Ishikawa (cell line): ENCODE measurements around the gene DOLPP1.

Experiments used
- CEBPB ChIP-seq: IDR thresholded peaks from 2 replicates; pipeline ENCODE4 v1.6.1; 2012
- CREB1 ChIP-seq: IDR thresholded peaks from 2 replicates; pipeline ENCODE4 v1.6.1; 2012; ENCODE audit warnings: low read depth
- EGR1 ChIP-seq: IDR thresholded peaks from 2 replicates; pipeline ENCODE4 v1.6.1; 2012
- EP300 ChIP-seq: IDR thresholded peaks from 2 replicates; pipeline ENCODE4 v1.6.1; 2012; ENCODE audit warnings: borderline replicate concordance
- FOXM1 ChIP-seq: IDR thresholded peaks from 2 replicates; pipeline ENCODE4 v1.6.1; 2012; ENCODE audit warnings: low read depth, borderline replicate concordance
- MAX ChIP-seq: IDR thresholded peaks from 2 replicates; pipeline ENCODE4 v1.6.1; 2012
- NFIC ChIP-seq: IDR thresholded peaks from 2 replicates; pipeline ENCODE4 v1.6.1; 2012
- RAD21 ChIP-seq: IDR thresholded peaks from 2 replicates; pipeline ENCODE4 v1.6.1; 2012; ENCODE audit warnings: low read depth
- REST ChIP-seq: IDR thresholded peaks from 2 replicates; pipeline ENCODE4 v1.6.1; 2012; ENCODE audit warnings: low read depth, mild to moderate bottlenecking
- TAF1 ChIP-seq: IDR thresholded peaks from 2 replicates; pipeline ENCODE4 v1.6.1; 2012; ENCODE audit warnings: low read depth, mild to moderate bottlenecking
- TCF12 ChIP-seq: IDR thresholded peaks from 2 replicates; pipeline ENCODE4 v1.6.1; 2012; ENCODE audit warnings: low read depth
- TEAD4 ChIP-seq: IDR thresholded peaks from 2 replicates; pipeline ENCODE4 v1.6.1; 2012
- USF1 ChIP-seq: IDR thresholded peaks from 2 replicates; pipeline ENCODE4 v1.6.1; 2012
- YY1 ChIP-seq: IDR thresholded peaks from 2 replicates; pipeline ENCODE4 v1.6.1; 2012; ENCODE audit warnings: low read depth
- ZBTB7A ChIP-seq: IDR thresholded peaks from 2 replicates; pipeline ENCODE4 v1.6.1; 2012; ENCODE audit warnings: low read depth

Gene DOLPP1

GRCh38 chr9:129111528-129112151, 30.7 kb downstream of the DOLPP1 start:
- TF ChIP-seq YY1 (peak; percentile 73), EGR1 (peak; percentile 9; the same call in 1 of the 2 replicates), TAF1 (peak; percentile 60), NFIC (no peak)

- TF ChIP-seq NFIC: no peak
- TF ChIP-seq CEBPB: no peak
- no peak for TF ChIP-seq TAF1
- no peak for TF ChIP-seq REST
- TF ChIP-seq USF1: no peak
- no peak for TF ChIP-seq TEAD4
- no peak for TF ChIP-seq FOXM1
- no peak for TF ChIP-seq EP300
- no peak for TF ChIP-seq TCF12
- TF ChIP-seq RAD21: no peak
- TF ChIP-seq CREB1: no peak
- TF ChIP-seq MAX: no peak
- TF ChIP-seq ZBTB7A: no peak
- no peak for TF ChIP-seq EGR1
- TF ChIP-seq YY1: no peak
Observed at GRCh38 chr9:129113645-129114304, 32.9 kb downstream of the DOLPP1 start.

- TF ChIP-seq FOXM1: no peak
- TF ChIP-seq NFIC: peak; percentile 46; the same call in 1 of the 2 replicates
Observed at GRCh38 chr9:129118799-129119198, 37.9 kb downstream of the DOLPP1 start.

GRCh38 chr9:129121483-129121882, 40.6 kb downstream of the DOLPP1 start:
- no peak for TF ChIP-seq TCF12
- TF ChIP-seq EP300: no peak
- TF ChIP-seq REST: no peak
- no peak for TF ChIP-seq USF1
- no peak for TF ChIP-seq CEBPB
- TF ChIP-seq EGR1: no peak
- TF ChIP-seq TEAD4: no peak
- no peak for TF ChIP-seq CREB1

- TF ChIP-seq MAX (no peak), YY1 (no peak), FOXM1 (no peak), USF1 (no peak), TAF1 (no peak), ZBTB7A (no peak), EGR1 (no peak)
Observed at GRCh38 chr9:129122133-129122532, 41.2 kb downstream of the DOLPP1 start.

- no peak for TF ChIP-seq RAD21
- TF ChIP-seq REST: no peak
- TF ChIP-seq NFIC: no peak
- no peak for TF ChIP-seq CREB1
- TF ChIP-seq EP300: no peak
- no peak for TF ChIP-seq ZBTB7A
- TF ChIP-seq CEBPB: no peak
- TF ChIP-seq USF1: no peak
- no peak for TF ChIP-seq TAF1
- TF ChIP-seq YY1: no peak
- no peak for TF ChIP-seq EGR1
- TF ChIP-seq FOXM1: no peak
- TF ChIP-seq MAX: no peak
Observed at GRCh38 chr9:129124506-129125069, 43.7 kb downstream of the DOLPP1 start.
